IPS-NIHi7 (cell line): ENCODE measurements around the gene CRACDL.
"Not testable (repeated sequence)": the region's sequence is repeated elsewhere in the genome, so short reads cannot be mapped to it uniquely, and the experiment has no call there.

Experiments used
- DNase-seq: peaks from one replicate; pipeline ENCODE4 v3.0.0; 2012; ENCODE audit warnings: mixed read lengths; ENCODE audit errors: extremely low spot score

Gene CRACDL

DNA sequence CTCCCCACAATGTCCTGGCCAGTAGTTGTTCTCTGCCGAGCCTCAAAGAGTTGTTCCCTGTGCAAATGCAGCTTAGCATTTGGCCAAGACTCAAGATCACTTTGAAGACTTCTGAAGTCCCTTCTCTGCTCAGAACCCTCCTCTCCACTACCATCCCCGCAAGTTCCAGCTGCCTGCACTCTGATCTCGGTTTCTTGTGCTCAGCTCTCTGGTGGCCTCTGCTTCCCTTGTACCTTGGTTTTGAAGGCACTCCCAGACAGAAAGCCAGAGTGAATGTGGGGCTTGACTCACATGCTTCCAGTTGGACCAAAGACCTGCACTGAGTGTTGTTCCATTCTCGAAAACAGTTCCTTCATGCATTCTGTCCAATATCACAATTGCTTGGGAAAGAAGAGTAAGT, 28.6 kb downstream of the CRACDL start:
- DNase-seq, result no peak

DNA sequence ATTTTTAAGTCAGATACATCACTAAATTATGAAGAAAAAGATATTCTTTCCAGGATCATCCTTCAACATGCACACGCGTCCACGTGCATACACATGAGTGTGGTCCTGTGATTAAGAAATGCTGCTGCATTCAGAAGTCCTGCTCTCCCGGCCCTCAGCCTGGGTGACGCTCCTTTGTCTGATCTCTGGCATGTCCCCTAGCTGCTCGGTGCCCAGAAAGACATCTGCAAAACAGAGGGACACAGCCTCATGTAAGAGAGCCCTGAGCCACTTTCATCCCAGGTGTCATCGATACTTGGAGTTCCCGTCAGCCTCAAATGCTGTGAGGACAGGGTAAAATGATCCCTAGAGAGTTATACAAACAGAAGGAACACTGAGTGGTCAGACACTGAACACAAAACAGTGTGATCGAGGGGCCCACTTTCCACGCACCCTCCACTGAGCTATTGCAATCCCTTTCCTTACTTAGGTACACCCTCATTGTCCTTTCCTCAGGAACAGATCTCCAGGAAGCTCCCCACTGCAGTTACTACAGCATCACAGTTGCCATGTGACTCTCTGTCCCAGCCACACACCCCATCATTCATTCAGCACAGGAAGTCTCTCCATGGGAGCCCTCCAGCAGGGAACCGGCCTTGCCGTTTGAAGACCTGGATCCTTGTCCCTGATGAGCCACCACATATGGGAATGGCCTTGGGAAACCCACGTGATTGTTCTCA, 32.1 kb downstream of the CRACDL start:
- no peak for DNase-seq

DNA sequence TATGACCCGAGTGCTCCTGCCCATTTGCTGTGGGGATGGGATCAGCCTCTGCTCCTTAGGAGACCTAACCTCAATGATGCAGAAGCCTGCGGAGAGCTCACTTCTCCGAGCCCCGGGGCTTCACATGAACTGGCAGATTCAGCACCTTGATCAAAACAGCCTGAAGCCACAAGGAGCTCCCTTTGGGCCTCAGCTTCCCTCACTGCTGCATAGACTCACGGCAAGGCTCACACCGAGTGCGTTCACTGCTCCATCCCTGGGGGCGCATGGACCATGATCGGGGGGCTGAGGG, 33.0 kb downstream of the CRACDL start:
- DNase-seq, result no peak

DNA sequence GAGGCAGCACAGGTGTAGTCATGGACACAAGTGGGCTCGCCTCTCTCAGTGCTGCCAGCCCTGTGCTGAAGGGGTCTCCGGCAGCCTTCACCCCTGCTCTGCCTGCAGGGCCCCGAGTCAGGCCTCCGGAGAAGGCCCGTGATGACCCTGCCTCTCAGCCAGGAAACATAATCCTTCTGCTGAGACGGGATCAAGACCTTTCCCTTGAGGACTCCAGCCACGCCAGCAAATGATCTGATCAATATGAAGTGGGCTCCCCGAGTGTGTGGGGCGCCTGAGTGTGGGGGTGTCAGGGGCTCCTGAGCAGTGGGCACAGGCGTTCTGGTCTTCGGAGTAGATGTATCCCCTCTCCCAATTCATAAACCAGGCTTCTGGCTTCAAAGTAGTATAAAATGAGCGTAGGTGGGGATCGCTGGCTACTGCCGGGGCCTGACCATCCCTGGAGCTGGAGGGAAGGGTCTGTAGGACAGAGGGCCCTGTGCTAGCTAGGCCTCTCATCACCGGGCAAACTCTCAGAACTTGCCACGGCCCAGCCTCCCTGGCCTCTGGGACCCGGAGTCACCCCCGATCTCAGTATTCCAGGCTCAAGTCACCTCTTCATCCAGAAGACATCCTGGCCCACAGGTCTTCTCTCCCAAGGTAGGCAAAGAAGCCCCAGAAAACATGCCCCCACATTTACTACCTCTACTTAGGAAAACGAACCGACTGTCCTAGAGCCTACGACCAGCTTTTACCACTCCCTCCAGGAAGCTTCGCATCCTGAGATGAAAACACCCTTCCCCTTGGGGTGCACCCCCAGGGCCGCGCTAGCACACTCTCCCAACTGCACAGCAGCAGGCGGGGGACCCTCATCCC, 33.6 kb downstream of the CRACDL start:
- DNase-seq, result no peak

DNA sequence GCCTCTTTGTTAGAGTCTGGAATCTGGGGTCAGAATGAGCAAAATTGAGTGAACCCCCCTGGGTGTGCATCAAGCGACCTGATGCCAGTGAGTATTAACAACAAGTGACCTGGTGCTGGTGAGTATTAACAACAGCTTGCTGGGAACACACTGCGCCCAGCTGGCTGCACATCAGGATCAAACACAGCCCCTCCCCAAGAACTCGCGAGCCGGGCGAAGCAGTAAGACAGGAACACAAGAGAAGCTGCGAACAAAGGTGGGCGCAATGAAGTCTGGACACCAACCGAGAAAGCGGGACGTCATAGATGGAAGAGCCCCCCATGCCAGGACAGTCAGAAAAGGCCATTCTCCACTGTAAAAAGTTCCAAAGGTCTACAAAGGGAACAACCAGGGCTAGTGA, 34.3 kb downstream of the CRACDL start:
- no peak for DNase-seq

DNA sequence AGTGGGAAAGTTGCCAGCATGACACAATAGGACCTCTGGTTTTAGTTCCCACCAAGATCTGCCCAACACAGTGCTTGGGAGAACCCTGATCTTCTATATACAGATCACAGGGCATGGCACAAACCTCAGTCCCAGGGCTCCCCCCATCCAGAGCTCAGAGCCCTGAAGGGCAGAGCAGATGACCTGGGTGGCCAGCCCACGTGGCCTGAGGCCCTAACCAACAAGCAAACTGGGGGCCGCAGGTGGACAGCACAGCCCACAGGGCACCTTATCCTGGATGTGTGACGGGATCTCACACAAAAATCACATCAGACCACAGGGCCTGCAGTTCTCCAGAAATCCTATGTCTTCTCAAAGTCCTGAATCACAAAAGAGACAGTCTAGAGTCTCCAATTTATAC, 34.7 kb downstream of the CRACDL start:
- no peak for DNase-seq

DNA sequence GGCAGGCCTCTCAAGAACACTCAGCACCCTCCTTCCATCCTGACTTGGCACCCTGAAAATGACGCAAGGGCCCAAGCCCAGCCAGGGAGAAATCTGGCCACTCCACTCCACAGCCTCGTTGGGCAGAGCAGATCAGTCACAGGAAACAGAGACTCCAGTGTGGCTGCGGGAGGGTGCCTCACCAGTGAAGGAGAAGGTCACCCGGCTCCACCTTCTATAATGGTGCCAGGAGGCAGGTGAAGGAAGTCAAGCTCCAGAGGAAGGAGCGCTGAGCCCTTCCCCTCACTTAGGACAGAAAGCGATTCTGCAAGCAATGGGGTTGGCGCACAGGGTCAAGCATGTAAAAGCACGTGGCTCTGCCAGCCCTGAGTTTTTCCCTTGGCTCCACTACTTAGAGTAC, 35.3 kb downstream of the CRACDL start:
- no peak for DNase-seq

DNA sequence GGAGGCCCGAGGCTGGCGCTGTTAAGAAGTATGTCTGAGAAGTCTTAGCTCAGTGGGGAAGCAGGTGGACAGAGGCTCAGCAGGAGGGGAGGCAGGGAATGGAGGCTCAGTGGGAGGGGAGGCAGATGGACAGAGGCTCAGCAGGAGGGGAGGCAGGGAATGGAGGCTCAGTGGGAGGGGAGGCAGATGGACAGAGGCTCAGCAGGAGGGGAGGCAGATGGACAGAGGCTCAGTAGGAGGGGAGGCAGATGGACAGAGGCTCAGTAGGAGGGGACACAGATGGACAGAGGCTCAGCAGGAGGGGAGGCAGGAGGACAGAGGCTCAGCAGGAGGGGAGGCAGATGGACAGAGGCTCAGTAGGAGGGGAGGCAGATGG, 36.3 kb downstream of the CRACDL start:
- not testable (repeated sequence) for DNase-seq

DNA sequence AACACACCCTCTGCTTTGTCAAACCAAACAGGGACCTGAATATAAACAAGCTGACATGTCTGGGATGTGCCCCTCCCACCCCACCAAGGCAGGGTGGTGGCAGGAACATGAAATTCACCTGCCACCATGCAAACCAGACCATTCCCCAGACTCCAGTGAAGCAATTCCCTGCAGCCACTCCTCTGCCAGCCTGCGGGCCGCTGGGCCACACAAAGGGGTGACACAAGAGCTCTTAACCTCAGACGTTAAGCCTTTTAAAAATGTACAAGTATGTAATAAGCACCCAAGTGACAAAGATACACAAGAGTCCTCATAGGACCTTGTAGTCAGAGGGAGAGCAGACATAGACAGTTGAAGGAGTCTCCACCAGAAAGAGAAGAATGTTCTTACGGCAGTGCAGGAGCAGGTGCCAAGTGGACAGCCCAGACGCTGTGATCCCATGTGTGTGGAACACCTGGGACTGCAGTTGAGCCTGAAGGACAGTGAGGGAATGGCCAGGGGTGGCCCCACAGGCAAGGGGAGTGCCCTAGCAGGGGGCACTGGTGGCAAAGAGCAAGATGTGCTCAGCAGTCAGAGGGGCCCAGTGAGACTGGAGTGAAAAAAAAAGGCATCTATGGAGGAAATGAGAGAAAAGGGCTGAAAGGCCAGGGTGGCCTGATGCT, 36.9 kb downstream of the CRACDL start:
- no peak for DNase-seq

DNA sequence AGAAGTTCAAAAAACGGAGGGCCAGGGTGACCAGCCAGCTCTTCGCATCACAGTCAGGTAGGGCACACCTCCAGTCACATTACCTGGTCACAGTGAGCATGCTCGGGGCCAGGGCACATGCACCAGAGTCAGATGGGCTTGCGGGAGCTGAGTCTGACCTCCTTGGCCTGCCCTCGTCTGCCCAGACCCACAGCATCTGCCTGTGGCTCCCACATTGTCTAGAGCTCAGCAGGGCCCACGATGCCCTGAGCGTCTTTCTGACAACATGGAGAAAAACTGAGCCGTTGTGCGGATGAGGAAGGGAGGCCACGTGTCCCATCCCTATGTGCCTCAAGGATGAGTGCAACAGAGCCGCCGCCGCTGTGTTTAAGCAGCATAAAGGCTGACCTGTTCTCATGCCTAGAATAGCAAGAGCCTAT, 37.6 kb downstream of the CRACDL start:
- no peak for DNase-seq

DNA sequence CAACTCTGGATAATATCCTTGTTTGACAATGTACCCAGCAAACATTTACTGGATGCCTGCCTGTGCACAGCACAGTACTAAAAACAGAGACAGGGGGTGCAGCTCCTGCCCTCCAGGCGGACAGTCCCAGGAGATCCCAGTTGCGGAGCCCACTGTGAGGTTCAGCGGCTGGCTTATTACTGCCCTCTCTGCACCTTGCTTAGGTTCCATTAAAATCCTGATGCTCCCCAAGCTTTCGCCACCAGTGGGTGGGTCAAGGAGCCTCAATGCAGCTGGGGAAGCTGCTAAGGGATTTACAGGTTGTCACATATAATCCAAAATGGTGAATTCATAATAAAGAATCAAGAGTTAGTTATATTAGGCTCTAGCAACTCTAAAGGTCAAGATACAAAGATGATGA, 38.3 kb downstream of the CRACDL start:
- DNase-seq, result no peak

DNA sequence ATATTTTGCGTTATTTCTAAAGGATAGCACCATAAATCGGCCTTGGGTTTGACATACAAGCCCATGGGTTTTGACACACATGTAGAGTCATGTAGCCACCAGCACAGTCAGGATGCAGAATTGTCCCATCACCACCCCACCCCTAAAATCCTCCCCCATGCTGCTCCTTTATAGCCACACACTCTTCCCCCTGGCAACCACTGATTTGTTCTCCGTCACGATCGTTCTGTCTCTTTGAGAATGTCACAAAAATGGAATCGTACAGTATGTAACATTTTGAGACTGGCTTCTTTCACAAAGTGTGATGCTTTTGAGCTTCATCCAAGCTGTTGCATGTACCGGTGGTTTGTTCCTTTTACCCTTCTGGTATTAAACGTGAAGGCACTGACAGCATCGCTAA, 39.1 kb downstream of the CRACDL start:
- no peak for DNase-seq

DNA sequence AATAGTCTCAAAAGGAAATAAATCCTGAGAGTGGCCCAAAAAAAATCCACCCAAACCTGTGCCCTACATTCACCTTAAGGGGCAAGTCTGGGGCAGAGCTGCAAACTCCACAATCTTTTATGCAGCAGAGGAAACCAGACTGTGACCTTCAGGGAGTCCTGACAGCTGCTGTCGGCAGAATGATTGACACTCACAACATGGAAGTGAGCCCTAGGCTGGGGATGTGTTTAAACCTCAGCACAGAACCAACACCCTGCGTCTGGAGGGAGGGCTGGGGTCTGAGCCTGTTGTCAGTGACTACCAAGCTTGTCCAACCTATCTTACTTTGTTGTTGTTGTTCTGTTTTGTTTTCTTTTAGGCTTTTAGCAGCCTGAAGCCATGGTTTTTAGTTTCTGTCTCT, 39.6 kb downstream of the CRACDL start:
- no peak for DNase-seq

DNA sequence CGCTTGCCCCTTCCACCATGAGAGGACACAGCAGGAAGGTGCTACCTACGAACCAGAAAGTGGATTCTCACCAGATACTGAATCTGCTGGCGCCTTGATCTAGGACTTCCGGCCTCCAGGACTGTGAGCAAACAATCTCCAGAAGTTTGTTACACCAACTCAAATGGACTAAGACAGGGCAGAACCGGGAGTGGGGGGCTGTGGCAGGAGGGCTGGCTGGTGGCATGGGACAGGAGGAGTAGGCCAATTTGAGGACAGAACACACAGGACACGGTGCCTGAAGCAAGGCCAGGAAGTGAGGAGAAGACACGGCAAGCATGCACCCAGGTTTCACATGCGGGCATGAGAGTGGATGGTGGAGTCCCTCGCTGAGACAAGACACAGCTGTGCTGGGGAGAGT, 40.1 kb downstream of the CRACDL start:
- no peak for DNase-seq

DNA sequence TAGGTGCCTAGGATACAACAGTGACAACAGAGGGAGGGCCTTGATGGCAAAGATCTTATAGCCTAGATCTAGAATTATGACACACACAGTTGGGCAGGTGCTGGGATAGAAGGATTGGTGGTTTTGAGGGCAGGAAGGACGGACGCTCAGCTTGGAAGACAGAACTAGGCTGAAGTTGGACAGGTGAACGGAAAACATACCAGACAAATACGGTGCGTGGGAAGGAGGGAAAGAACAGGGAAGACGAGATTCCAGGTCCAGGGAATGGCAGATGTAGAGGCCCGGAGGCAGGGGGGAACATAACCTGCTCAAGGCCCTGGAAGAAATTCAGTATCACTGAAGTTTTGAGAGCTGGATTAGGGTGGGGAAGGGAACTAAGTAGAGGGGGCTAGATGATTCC, 40.8 kb downstream of the CRACDL start:
- no peak for DNase-seq

DNA sequence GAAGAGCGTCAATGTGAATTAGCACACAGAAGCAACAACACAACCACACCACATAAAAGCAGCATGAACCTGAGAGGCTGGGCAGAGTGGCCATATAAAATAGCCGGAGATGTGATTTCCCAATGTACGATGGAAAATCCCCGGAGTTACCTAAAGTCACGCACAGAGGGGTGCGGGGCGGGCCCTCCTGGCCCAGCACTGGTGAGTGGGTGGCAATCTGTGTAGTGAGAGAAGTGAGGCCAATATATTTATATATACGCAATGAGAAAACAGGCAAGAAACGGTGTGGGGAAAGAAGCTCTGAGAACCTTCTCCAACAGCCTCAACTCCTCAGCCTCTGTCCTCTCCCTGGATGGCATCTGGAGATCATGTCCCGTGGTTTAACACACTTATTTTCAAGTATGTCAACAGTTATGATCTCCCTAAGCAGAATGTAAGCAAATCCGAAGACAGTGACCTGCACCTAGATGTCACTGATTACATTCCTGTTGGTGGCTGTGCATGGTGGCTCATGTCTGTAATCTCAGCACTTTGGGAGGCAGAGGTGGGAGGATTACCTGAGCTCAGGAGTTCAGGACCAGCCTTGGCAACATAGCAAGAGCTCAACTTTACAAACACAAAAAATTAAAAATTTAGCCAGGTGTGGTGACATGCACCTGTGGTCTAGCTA, 41.6 kb downstream of the CRACDL start:
- no peak for DNase-seq

DNA sequence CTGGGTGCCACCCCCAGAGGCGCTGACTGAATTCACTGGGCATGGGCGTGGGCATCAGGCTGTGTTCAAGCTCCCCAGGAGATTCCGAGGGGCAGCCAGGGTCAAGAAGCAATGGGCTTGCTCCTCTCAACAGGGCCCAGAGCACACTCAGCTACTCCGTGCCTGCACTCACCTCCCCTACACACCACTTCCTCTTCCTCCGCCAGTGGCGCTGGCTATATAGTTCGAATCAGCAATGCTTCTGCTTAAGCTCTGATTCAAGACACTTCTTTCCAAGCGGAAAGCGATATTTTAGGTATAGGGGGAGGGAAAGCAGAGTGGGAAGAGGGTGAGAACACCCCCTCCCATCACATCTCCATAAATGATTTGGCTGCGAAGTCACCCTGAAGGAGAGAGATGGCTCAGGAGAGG, 42.1 kb downstream of the CRACDL start:
- DNase-seq, result no peak

DNA sequence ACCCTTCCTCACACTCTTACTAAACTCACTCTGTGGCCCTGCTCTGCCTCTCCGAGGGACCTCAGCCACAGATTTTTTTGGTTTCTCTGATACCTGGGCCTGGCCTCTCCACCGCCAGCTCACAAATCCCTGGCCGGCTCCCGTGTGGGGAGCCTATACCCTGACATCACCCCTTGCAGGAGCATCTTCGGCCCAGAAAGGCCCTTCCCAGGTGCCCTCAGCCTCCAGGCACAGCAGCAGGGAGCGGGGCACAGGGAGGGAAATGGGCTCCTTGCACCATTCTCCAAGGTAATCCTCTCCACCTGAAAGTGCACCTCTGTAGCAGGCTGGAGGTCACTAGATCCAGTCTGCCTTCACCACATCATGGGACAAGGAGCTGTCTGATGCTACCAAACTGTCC, 43.2 kb downstream of the CRACDL start:
- DNase-seq, result no peak

DNA sequence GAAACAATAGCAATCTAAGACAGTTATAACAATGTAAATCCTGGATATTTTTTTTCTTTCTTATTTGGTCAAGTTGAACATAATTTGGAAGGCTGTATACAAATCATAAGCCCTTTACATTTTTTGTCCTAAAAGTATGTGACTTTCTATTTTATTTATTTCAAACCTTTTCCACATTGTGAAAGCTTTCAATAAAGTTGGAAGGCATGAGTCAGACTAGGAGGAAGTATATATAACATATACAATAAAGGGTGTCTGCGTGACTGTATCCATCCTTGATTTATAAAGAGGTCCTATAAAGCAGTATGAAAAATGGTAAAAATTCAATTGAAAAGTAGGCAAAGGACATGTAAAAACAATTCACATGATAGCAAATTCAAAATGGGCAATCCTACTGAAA, 44.4 kb downstream of the CRACDL start:
- DNase-seq, result no peak

DNA sequence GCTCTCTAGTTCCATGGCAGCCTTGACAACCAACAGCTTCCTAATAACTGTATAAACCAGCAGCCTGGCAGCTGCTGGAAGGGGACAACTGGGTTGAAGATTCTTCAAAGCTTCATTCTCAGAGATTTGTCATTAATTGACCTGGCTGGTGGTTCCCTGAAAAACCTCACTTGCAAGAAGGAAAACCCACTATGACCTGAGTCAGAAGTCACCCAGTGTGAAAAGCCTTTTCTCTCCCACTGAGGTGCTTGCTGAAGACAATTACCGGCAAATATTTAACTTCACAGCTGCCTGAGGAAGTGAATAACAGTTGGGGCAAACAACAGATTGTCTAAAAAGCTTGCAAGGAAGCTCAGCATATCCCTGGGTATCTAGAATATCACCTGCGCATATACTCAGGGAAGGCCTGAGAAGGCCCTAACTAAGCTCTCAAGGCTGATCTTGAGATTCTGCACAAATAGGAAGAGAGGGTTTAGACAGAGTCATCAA, 49.9 kb downstream of the CRACDL start:
- no peak for DNase-seq

DNA sequence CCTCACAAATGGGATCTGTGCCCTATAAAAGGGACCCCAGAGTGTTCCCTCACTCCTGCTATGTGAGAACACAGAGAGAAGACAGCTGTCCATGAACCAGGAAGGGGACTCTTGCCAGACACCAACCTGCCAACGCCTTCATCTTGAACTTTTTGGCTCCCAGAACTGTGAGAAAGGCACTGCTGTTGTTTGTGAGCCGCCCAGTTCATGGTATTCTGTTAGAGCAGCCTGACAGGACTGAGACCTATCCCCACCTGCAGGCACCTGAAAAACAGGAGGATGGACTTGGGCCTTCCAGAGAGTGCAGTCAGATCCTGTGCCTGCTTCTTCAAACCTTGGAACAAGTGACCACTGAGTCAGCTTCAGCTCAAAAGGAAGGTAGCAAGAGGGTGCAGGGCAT, 51.4 kb downstream of the CRACDL start:
- no peak for DNase-seq

DNA sequence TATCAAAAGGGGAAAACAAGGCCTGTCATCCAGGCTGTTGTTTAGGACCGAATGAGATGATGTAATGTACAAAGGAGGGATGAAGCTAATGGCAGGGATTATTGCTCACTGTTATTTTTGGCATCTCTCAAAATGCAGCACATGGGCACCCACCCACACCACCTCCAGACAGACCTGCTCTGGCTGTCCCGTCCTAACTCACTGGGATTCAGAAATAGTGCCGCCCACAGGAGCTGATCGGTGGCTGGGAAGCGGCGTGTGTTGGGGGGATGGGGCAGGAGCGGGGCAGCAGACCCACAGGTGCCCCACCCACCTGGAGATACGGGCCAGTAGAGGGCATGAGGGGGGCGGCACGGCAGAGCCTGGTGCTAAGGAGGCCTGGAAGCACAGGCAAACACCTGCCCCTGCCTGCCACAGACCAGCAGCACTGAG, 52.2 kb downstream of the CRACDL start:
- DNase-seq, result peak; percentile 11
